Measurements from ENCODE around the gene CKS1B. TPM values are rescaled to one million over a fixed set of nuclear protein-coding genes. Genes with fewer than 3 reads are reported as not detected.

Gene CKS1B
- total and polyA plus RNA-seq, 2 donors (not counting 1 experiment from before 2014, with no cell fraction given), result 40.3 to 55.4 TPM

DNA sequence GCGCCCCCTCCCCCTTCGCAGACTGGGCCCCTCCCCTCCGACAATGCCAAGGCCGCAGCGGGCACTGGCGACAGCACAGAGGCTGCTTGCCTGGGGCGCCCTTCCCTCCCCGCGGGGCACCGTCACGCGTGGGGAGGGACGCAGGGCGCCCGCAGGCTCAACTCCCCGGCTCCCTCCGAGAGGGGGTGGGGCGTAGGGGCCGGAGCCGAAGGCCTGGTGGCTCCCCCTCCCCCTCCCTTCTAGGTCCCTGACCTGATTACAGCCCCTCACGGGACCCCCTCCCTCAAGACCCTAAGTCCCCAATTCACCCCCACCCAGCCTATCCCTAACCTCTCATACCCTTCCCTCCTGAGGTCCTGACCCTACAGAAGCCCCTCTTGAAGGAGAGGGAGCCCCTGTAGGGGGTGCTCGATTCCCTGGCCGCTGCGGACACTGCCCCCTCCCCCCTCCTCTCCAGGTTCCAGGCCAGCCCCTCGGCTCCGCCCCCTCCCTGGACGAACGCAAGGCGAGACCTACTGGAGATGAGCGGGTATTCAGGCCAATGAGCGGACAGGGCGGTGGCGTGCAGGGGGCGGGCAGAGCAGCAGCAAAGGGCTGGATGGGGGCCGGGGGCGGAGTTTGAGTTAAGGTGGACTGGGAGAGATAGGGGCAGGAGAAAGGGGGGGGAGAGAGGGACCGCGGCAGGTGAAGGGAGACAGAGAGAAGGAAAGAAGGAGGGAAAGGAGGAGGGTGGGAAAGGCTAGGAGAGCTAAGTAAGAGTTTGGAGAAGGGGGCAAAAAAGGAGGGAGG lies 27.4 kb downstream of the CKS1B start:
- peak overlapping the region; percentile 98 for H2AFZ ChIP-seq (ENCODE audit: low read length)

DNA sequence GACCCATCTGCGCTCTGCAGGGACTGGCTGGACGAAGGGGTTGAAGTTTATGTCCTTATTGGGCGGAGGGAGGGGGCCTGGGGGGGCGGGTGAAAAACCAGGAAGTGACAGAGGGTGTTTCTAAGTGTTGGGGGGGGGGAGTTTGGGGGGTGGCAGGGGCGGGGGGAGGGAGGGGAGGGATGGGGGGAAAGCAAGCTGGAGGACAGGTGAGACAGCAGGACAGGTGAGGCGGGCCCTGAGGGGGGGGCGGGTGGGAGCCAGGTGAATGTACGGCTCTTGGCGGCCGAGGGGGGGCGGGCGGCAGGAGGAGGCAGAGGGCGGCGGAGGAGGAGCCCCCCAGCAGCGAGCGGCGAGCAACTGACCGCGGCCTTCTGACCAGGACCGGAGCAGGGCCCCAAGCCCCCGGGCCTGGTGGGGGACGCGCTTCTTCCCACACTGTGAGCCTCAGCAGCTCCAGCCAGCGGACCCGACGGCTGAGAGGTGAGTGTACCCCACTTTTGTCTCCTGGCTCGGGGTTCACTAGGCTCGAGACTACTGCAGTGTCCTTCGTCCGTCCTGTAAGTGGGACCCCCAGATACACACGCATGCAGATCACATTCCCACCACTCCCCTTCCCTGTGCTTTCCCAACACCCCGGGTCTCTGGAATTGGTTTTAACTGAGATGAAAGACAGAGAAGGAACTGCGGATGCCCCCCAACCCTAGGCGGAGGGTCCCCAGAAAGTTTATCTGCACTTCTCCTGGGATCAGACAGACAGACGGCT lies 28.2 kb downstream of the CKS1B start, which contains the start of gene ZBTB7B:
ZBTB7B (plus strand) TSS at position 339 of the 763 bp plus-strand sequence. CDS start 11,859 bp downstream, outside the sequence.
- no peaks in the 10 kb centered on the region for H3K36me3 ChIP-seq (ENCODE audit: control insufficient read depth, insufficient read depth, low read length)
- H3K79me2 ChIP-seq (ENCODE audit: control insufficient read depth, insufficient read depth, low read length), result peaks cover 16% of the 10 kb centered on the region
- H3K4me3 ChIP-seq (replicated peaks in 1 of 4; ENCODE audit: control extremely low read depth in 1 of 4, insufficient read depth in 1 of 4, low read depth in 3 of 4, low read length in 4 of 4), result peak within 1 kb of the TSS; percentile 86 to 96 (median 91)
- no peaks in the 10 kb centered on the region for H3K27me3 ChIP-seq (ENCODE audit: control insufficient read depth, insufficient read depth, low read length)
- peak within 1 kb of the TSS; percentile 71 for H3K9ac ChIP-seq (ENCODE audit: insufficient read depth, low read length)
- no peaks in the 10 kb centered on the region for H3K9me3 ChIP-seq (ENCODE audit: control insufficient read depth, insufficient read depth, low read depth, low read length)
- peak within 1 kb of the TSS; percentile 92 for H3K4me2 ChIP-seq (ENCODE audit: extremely low read depth, insufficient read depth, low read length)
- no peak for TF ChIP-seq EZH2 (IDR thresholded peaks at IDR 0.05; ENCODE audit: low read length, missing control alignments)
- TF ChIP-seq, protein P1, sequence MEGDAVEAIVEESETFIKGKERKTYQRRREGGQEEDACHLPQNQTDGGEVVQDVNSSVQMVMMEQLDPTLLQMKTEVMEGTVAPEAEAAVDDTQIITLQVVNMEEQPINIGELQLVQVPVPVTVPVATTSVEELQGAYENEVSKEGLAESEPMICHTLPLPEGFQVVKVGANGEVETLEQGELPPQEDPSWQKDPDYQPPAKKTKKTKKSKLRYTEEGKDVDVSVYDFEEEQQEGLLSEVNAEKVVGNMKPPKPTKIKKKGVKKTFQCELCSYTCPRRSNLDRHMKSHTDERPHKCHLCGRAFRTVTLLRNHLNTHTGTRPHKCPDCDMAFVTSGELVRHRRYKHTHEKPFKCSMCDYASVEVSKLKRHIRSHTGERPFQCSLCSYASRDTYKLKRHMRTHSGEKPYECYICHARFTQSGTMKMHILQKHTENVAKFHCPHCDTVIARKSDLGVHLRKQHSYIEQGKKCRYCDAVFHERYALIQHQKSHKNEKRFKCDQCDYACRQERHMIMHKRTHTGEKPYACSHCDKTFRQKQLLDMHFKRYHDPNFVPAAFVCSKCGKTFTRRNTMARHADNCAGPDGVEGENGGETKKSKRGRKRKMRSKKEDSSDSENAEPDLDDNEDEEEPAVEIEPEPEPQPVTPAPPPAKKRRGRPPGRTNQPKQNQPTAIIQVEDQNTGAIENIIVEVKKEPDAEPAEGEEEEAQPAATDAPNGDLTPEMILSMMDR (conservative IDR thresholded peaks at IDR 0.05 in 1 of 2, IDR thresholded peaks at IDR 0.05 in 1 of 2; ENCODE audit: low read depth in 1 of 2, low read length in 2 of 2), result no peak
- peak within 1 kb of the TSS; percentile 98 for H2AFZ ChIP-seq (ENCODE audit: low read length)
- H3K4me1 ChIP-seq (ENCODE audit: control insufficient read depth, extremely low read depth, insufficient read depth, low read length), result peaks cover 26% of the 10 kb centered on the region
- H4K20me1 ChIP-seq (ENCODE audit: control insufficient read depth, extremely low read depth, insufficient read depth, low read length), result no peaks in the 10 kb centered on the region
- peak within 1 kb of the TSS; percentile 84 for H3K27ac ChIP-seq (ENCODE audit: insufficient read depth, low read length)
- peak; percentile 25 to 35 for DNase-seq (ENCODE audit: low read depth in 2 of 2)

More for the DNA sequence above, 27.4 kb downstream of the CKS1B start:
- Histone ChIP-seq H3K4me2 (ENCODE audit: extremely low read depth, insufficient read depth, low read length) (peak overlapping the region; percentile 92), H3K9ac (ENCODE audit: insufficient read depth, low read length) (peak overlapping the region; percentile 71), H3K27me3 (ENCODE audit: control insufficient read depth, insufficient read depth, low read length) (no peaks in the 10 kb centered on the region), H3K79me2 (ENCODE audit: control insufficient read depth, insufficient read depth, low read length) (peaks cover 13% of the 10 kb centered on the region), H3K27ac (ENCODE audit: insufficient read depth, low read length) (peak overlapping the region; percentile 80), H4K20me1 (ENCODE audit: control insufficient read depth, extremely low read depth, insufficient read depth, low read length) (no peaks in the 10 kb centered on the region), H3K4me3 (replicated peaks in 1 of 4; ENCODE audit: control extremely low read depth in 1 of 4, insufficient read depth in 1 of 4, low read depth in 3 of 4, low read length in 4 of 4) (peak overlapping the region; percentile 57 to 86 (median 72)), H3K4me1 (ENCODE audit: control insufficient read depth, extremely low read depth, insufficient read depth, low read length) (peaks cover 26% of the 10 kb centered on the region), H3K9me3 (ENCODE audit: control insufficient read depth, insufficient read depth, low read depth, low read length) (no peaks in the 10 kb centered on the region), H3K36me3 (ENCODE audit: control insufficient read depth, insufficient read depth, low read length) (no peaks in the 10 kb centered on the region)
- peak; percentile 99 for DNase-seq (ENCODE audit: low read depth in 2 of 2)
- no peak for TF ChIP-seq EZH2 (IDR thresholded peaks at IDR 0.05; ENCODE audit: low read length, missing control alignments)
- TF ChIP-seq, protein P1 (conservative IDR thresholded peaks at IDR 0.05 in 1 of 2, IDR thresholded peaks at IDR 0.05 in 1 of 2; ENCODE audit: low read depth in 1 of 2, low read length in 2 of 2), result peak; percentile 60

DNA sequence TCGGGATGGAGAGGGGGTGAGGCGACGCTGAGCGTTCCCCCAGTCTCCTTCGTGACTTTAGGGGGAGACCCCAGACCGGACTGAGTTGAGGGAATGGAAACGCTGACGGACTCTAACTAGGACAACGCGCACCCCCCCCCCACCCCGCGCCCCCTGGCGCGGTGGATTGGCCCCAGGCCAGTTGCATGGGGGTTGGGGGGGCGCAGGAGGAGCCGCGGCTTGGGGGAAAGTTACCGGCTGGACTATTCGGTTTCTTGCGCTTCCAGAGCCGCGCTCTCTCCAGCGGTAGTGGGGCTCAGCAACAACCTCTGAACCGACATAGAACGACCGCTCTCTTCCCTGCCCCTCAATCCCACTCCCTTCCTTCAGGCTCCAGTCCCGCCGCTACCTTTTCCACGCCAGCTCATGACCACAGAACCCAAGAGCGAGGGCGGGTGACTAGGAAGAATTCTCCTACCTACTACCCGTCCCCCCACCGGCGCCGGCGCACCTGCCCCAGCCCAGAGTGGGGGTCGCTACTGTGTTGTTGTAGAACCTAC lies 28.8 kb downstream of the CKS1B start:
- Histone ChIP-seq H3K4me1 (ENCODE audit: control insufficient read depth, extremely low read depth, insufficient read depth, low read length) (peaks cover 26% of the 10 kb centered on the region), H3K4me2 (ENCODE audit: extremely low read depth, insufficient read depth, low read length) (peak overlapping the region; percentile 92)
- peak; percentile 22 to 42 for DNase-seq (ENCODE audit: low read depth in 2 of 2)

More for the DNA sequence above, 28.8 kb downstream of the CKS1B start:
- TF ChIP-seq EZH2 (IDR thresholded peaks at IDR 0.05; ENCODE audit: low read length, missing control alignments), result no peak
- TF ChIP-seq, protein P1 (conservative IDR thresholded peaks at IDR 0.05 in 1 of 2, IDR thresholded peaks at IDR 0.05 in 1 of 2; ENCODE audit: low read depth in 1 of 2, low read length in 2 of 2), result no peak
- Histone ChIP-seq H3K27ac (ENCODE audit: insufficient read depth, low read length) (peak overlapping the region; percentile 84), H3K9ac (ENCODE audit: insufficient read depth, low read length) (peak overlapping the region; percentile 62), H3K9me3 (ENCODE audit: control insufficient read depth, insufficient read depth, low read depth, low read length) (no peaks in the 10 kb centered on the region), H3K36me3 (ENCODE audit: control insufficient read depth, insufficient read depth, low read length) (no peaks in the 10 kb centered on the region), H3K4me3 (replicated peaks in 1 of 4; ENCODE audit: control extremely low read depth in 1 of 4, insufficient read depth in 1 of 4, low read depth in 3 of 4, low read length in 4 of 4) (peak overlapping the region; percentile 83 to 96 (median 91)), H3K79me2 (ENCODE audit: control insufficient read depth, insufficient read depth, low read length) (peaks cover 16% of the 10 kb centered on the region), H4K20me1 (ENCODE audit: control insufficient read depth, extremely low read depth, insufficient read depth, low read length) (no peaks in the 10 kb centered on the region), H2AFZ (ENCODE audit: low read length) (no peak overlapping the region), H3K27me3 (ENCODE audit: control insufficient read depth, insufficient read depth, low read length) (no peaks in the 10 kb centered on the region)

All from fibroblast of lung (primary cell).